ENCODE data around the gene SLC4A4.

DNA sequence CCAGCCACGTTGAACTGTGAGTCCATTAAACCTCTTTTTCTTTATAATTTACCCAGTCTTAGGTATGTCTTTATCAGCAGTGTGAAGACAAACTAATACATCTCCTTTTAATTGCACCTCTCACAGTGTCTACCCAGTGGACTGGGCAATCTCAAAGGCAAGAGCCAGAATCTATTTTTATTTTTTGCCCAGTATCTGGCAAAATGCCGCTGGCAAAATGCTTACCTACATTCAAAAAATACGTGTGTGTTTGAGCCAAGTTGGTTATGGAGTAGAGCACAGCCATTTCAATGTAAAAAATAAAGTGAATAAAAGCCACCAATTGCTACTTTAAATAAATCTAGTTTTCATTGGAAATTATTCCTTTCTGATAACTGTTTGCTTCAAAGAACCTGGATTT is 245.2 kb downstream of the SLC4A4 start:
- TF ChIP-seq, protein P1, sequence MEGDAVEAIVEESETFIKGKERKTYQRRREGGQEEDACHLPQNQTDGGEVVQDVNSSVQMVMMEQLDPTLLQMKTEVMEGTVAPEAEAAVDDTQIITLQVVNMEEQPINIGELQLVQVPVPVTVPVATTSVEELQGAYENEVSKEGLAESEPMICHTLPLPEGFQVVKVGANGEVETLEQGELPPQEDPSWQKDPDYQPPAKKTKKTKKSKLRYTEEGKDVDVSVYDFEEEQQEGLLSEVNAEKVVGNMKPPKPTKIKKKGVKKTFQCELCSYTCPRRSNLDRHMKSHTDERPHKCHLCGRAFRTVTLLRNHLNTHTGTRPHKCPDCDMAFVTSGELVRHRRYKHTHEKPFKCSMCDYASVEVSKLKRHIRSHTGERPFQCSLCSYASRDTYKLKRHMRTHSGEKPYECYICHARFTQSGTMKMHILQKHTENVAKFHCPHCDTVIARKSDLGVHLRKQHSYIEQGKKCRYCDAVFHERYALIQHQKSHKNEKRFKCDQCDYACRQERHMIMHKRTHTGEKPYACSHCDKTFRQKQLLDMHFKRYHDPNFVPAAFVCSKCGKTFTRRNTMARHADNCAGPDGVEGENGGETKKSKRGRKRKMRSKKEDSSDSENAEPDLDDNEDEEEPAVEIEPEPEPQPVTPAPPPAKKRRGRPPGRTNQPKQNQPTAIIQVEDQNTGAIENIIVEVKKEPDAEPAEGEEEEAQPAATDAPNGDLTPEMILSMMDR (IDR thresholded peaks at IDR 0.05) = no peak
- TF ChIP-seq POLR2A (IDR thresholded peaks at IDR 0.05) = no peak
